RCC 7860 (cell line): ENCODE results near the gene COL15A1.
"Not testable (repeated sequence)": the region's sequence is repeated elsewhere in the genome, so short reads cannot be mapped to it uniquely, and the experiment has no call there.

ENCODE experiments used
- DNase-seq: peaks from one replicate; pipeline ENCODE4 v3.0.0-alpha.2; 2015; ENCODE audit warnings: low spot score
- FAIRE-seq: peaks from 2 replicates; lab custom pipeline; 2012; peaks lifted over from hg19 to GRCh38; lab: Jason Lieb, UNC

COL15A1 gene

DNA sequence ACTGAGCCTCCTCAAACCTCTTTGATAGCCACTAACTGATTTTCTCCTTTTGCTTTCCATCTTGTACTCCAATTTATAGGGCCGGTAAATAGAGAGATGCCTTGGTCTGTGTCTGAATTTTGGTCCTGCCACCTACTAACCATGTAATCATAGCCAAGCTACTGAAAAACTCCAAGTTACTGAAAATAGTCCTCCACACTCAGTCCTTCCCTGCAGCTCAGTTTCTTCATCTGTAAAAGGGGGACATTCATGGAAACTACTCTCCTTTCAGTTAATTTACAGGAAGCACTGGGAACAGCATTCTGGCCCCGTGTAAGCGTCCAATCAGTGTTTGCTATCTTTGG is 131.2 kb downstream of the COL15A1 start:
- FAIRE-seq (no peak), DNase-seq (no peak)

GRCh38 chr9:99075246-99075912 is 131.7 kb downstream of the COL15A1 start:
- FAIRE-seq (no peak), DNase-seq (no peak)

DNA sequence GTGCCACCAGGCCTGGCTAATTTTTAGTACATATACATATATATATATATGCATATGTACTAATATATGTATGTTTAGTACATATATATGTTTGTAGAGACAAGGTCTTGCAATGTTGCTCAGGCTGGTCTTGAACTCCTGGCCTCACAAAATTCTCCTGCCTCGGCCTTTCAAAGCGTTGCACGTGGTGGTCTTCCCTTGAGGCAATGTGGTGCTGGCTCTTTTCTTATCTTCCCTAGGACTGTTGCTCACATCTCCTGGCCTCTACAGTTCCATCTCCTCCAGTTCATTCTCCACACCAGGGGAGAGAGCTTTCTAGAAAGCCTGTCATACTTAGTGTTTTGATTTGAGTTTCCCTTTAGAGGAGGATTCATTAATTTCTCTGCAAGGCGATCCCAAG is 132.3 kb downstream of the COL15A1 start:
- no peak for FAIRE-seq
- no peak for DNase-seq

DNA sequence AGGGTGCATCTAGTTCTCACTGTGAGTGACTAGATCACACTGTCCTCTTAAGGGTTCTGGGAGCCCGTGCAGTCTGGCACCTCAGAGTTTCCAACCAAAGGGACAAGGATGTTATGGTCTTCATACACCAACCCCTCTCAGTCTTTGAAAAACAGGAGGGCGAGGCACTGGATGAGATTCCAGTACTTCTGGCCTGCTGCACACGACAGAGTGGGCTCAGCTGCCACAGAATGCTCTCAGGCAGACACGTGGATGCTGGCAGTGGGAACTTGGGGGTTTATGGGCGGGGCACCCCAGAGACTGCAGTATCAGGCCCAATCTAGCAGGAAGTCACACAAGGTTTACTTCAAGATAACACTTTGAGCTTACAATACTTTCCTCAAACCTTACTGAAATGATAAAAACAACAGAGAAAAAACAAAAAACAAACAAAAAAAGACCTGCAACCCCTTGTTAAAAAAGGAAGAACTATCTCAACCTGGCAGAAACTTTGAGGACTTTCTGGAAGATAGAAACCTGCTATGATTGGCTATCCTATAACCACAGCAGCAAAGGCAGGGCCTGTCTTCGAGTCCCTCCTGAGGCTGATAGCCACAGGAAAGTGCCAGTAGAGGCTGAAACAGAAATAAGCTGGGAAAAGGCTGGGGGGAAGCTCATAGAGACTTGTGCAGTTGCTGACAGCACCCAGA is 132.9 kb downstream of the COL15A1 start:
- no peak for DNase-seq
- no peak for FAIRE-seq

DNA sequence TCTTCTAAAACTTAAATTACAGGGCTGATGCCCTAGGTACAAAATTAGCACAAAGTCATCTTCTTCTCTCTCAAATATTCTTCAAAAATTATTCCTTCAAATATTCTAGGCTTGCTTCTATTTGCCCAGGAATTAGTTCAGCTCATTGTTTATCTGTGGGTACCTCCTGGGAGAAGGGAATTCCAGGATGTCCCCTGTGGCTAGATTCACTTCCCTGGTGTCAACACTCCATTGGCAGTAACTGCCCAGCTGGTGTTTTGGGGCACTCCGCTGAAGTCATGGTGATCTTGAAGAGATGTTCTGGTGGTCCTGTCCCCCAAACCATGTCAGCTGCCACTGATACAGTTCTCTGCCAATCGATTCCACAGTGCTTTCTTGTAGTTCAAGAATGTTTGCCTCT is 135.0 kb downstream of the COL15A1 start:
- no peak for FAIRE-seq
- no peak for DNase-seq

GRCh38 chr9:99079542-99079941 is 135.8 kb downstream of the COL15A1 start:
- no peak for FAIRE-seq
- no peak for DNase-seq

DNA sequence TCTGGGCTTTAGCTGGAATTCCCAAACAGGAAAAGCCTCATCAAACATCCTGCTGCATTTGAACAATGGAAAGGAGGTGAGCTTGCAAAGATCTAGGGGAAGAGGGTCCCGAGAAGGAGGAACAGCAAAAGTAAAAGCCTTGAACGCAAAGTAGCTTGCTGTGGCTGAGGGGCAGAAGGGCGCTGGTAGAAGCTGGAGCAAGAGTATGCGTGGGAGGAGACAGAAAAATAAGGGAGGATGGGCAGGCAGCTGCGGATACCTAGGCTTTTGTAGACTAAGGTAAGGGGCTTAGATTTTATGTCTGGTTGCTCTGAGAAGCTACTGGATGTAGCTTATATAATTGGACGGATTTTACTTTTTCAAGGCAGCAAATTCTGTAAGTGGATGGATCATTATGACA is 139.3 kb downstream of the COL15A1 start:
- FAIRE-seq (no peak), DNase-seq (no peak)

GRCh38 chr9:99085949-99086948 is 142.5 kb downstream of the COL15A1 start:
- DNase-seq (no peak), FAIRE-seq (no peak)

- FAIRE-seq = no peak
- DNase-seq = no peak
Observed at GRCh38 chr9:99087462-99087861, 143.8 kb downstream of the COL15A1 start.

GRCh38 chr9:99090336-99091130 is 146.8 kb downstream of the COL15A1 start:
- DNase-seq (no peak), FAIRE-seq (no peak)

GRCh38 chr9:99092643-99093491 is 149.2 kb downstream of the COL15A1 start:
- DNase-seq = no peak
- no peak for FAIRE-seq

DNA sequence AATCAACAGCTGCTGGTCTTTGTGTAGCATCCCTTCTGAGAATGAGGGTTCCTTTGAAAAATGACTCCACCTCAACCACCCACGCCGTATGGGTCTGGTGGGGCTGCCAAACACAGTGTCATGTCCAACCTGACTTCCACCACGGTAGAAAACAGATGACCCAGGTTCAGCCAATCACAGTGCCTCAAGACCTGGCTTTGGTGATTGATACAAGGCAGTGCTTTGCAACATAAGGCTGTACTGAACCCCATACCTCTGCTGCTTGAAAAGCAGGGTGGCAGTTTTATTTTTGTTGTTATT is 149.7 kb downstream of the COL15A1 start:
- FAIRE-seq (no peak), DNase-seq (no peak)

- FAIRE-seq = no peak
Observed at GRCh38 chr9:99095565-99095964, 151.9 kb downstream of the COL15A1 start.

DNA sequence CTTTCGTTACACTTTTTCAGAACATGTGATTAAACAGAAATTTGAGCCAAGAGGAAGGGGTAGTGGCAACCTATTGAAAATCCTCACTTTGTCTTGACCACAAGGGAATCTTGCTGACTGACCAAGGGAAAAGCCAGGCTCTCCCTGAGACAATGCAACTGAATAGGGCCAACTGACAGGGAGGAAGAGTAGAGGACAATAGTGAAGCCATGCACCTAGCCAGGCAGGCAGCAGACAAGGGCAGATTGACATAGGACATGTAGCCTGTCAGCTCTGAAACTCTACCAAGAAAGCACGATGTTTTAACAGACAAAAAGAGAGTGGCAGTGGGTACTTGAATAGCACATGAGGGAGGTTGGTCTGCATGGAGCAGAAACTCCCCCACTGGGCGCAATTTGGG is 152.7 kb downstream of the COL15A1 start:
- no peak for DNase-seq
- FAIRE-seq = no peak

More at GRCh38 chr9:99095565-99095964, 151.9 kb downstream of the COL15A1 start:
- no peak for DNase-seq

- not testable (repeated sequence) for FAIRE-seq, DNase-seq
Observed at GRCh38 chr9:99099806-99100585, 156.3 kb downstream of the COL15A1 start.

- FAIRE-seq (no peak), DNase-seq (no peak)
Observed at GRCh38 chr9:99101271-99101670, 157.6 kb downstream of the COL15A1 start.

DNA sequence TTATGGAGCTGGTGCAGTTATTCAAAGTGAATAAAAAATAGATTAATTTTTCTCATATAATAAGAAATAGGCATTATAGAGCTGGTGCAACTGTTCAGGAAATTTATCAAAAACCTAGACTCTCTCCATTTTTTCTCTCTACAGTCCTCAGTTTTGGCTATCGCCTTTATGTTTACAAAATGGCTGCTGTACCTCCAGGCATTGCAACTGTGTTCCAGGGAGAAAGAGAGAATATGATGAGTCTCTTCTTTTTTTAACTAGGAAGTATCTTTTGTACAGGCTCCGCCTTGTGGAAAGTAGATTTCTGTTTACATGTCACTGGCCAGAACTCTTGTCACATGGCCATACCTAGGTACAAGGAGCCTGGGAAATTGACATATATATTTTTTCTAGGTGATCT is 158.1 kb downstream of the COL15A1 start:
- DNase-seq (no peak), FAIRE-seq (no peak)

DNA sequence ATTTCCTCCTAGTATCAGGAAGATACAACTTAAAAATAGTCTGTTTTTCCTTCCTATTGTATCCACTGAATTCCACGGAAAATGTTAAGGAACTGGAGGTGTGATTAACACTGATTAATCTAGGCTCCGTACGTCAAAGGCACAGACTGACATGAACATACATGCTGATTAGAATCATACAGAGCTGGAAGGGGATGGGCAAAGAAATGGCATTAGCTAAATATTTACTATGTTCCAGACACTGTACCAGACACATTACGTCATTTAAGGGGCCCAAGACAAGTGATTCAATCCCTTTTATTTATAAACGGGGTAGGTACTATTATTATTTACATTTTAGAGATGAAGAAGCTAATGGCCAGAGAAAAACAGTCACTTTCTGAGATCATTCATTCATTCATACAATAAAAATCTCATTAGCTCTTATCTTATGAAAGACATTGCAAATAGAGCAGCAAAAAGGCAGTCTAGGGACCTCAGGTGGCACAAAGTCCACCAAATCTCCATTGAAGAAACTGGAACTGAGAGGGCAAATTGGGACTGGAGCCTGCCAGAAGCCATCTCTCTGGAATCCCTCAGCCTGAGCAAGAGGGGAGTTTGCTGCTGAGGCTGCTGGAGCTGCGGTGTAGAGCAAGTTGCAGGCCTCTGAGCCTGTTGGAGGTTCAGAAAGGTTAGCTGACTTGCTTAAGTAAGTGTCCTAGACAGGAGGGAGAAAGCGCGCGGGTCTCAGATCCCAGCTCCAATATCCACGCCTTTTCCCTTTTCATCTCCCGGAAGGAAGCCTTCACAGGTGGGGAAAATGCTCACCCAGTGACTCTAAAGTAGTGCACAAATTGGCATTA is 159.6 kb downstream of the COL15A1 start:
- FAIRE-seq (no peak), DNase-seq (no peak)
